H1 (cell line): ENCODE measurements around the gene SPPL3. TPM values are rescaled to one million over a fixed set of nuclear protein-coding genes. Genes with fewer than 3 reads are reported as not detected.

ENCODE experiments used
- CTCF ChIA-PET: fragments of 300-600 bp; sonication (Branson Sonifier 250); formaldehyde crosslinking; loops from one replicate; lab custom pipeline; 2021; ENCODE audit not compliant: partially characterized antibody; lab: Charles Lee
- POLR2A ChIA-PET: fragments of 300-600 bp; sonication (Branson Sonifier 250); formaldehyde crosslinking; loops from one replicate; lab custom pipeline; 2021; ENCODE audit warnings: inconsistent platforms; ENCODE audit not compliant: partially characterized antibody; lab: Charles Lee
- DNase-seq, 2 experiments: peaks; one replicate each; pipeline versions ENCODE4 v3.0.0 to v3.0.0-alpha.2; 2010 to 2022; ENCODE audit warnings: low spot score in 2 of 2, low read depth in 1 of 2, mixed read lengths in 1 of 2
- FAIRE-seq: peaks from 2 replicates; lab custom pipeline; 2011; peaks lifted over from hg19 to GRCh38; lab: Jason Lieb, UNC
- H2AFZ ChIP-seq: 2 replicates; pipeline ENCODE4 v1.8.1; 2012; ENCODE audit warnings: low read length, inconsistent platforms
- H2AK5ac ChIP-seq: 2 replicates; pipeline ENCODE4 v1.6.1; 2013; ENCODE audit warnings: low read depth, low read length
- H2BK120ac ChIP-seq: replicated peaks from 2 replicates; pipeline ENCODE3; 2013; ENCODE audit warnings: low read depth, low read length, inconsistent platforms
- H2BK12ac ChIP-seq: 2 replicates; pipeline ENCODE4 v1.6.1; 2013; ENCODE audit warnings: low read depth, low read length
- H2BK15ac ChIP-seq: 2 replicates; pipeline ENCODE4 v1.6.1; 2013; ENCODE audit warnings: low read length
- H2BK20ac ChIP-seq: 2 replicates; pipeline ENCODE4 v1.6.1; 2013; ENCODE audit warnings: low read length
- H2BK5ac ChIP-seq: 2 replicates; pipeline ENCODE4 v1.6.1; 2013; ENCODE audit warnings: low read depth, low read length
- H3K14ac ChIP-seq: 2 replicates; pipeline ENCODE4 v1.6.1; 2013; ENCODE audit warnings: inconsistent platforms; ENCODE audit not compliant: insufficient read length
- H3K18ac ChIP-seq: 2 replicates; pipeline ENCODE4 v1.6.1; 2013; ENCODE audit warnings: low read length; ENCODE audit errors: extremely low read depth
- H3K23ac ChIP-seq: 2 replicates; pipeline ENCODE4 v1.6.1; 2013; ENCODE audit warnings: inconsistent platforms; ENCODE audit not compliant: insufficient read length
- H3K23me2 ChIP-seq: 2 replicates; pipeline ENCODE4 v1.6.1; 2013; ENCODE audit warnings: low read depth, low read length
- H3K27ac ChIP-seq: 2 replicates; pipeline ENCODE4 v1.6.1; 2011; ENCODE audit warnings: low read depth, low read length, inconsistent platforms
- H3K27me3 ChIP-seq, 4 experiments: replicated peaks in 1 of 4; 1 replicate in 1 of 4; 2 replicates in 3 of 4; pipeline versions ENCODE4 v1.6.1 to v1.8.1; 2011 to 2013; ENCODE audit warnings: low read length in 3 of 4, mild to moderate bottlenecking in 3 of 4, inconsistent platforms in 2 of 4, mixed read lengths in 2 of 4, moderate library complexity in 1 of 4; ENCODE audit not compliant: control insufficient read depth in 3 of 4, insufficient read depth in 3 of 4; ENCODE audit errors: extremely low read depth in 1 of 4
- H3K36me3 ChIP-seq, 4 experiments: 2 replicates each; pipeline versions ENCODE4 v1.6.1 to v1.8.1; 2011 to 2013; ENCODE audit warnings: mild to moderate bottlenecking in 4 of 4, low read length in 3 of 4, moderate library complexity in 2 of 4, control low read depth in 1 of 4, inconsistent platforms in 1 of 4; ENCODE audit not compliant: insufficient read depth in 4 of 4, control insufficient read depth in 2 of 4
- H3K4ac ChIP-seq: replicated peaks from 2 replicates; pipeline ENCODE3; 2013; ENCODE audit warnings: low read length, low read depth, mixed read lengths, inconsistent platforms; ENCODE audit not compliant: insufficient read length
- H3K4me1 ChIP-seq, 4 experiments: replicated peaks in 1 of 4; 1 replicate in 1 of 4; 2 replicates in 3 of 4; pipeline versions ENCODE4 v1.6.1 to v1.8.1; 2011 to 2013; ENCODE audit warnings: low read length in 3 of 4, inconsistent platforms in 2 of 4, mixed read lengths in 1 of 4; ENCODE audit not compliant: insufficient read depth in 4 of 4, control insufficient read depth in 3 of 4
- H3K4me2 ChIP-seq, 2 experiments: 2 replicates each; pipeline versions ENCODE4 v1.6.1 to v1.8.1; 2011 to 2013; ENCODE audit warnings: low read depth in 2 of 2, low read length in 2 of 2, control low read depth in 1 of 2, inconsistent platforms in 1 of 2, mild to moderate bottlenecking in 1 of 2; ENCODE audit not compliant: insufficient read depth in 1 of 2
- H3K4me3 ChIP-seq, 4 experiments: fragments of 200-600, 300-600 bp in 1 of 4; sonication (generic), shearing (Covaris generic), sonication (Bioruptor Twin) in 1 of 4; 2 replicates each; pipeline versions ENCODE4 v1.5.1 to v1.8.1; 2011 to 2016; ENCODE audit warnings: low read length in 4 of 4, low read depth in 3 of 4, control low read depth in 2 of 4, inconsistent platforms in 2 of 4, mild to moderate bottlenecking in 2 of 4, mixed read lengths in 1 of 4, moderate library complexity in 1 of 4; ENCODE audit not compliant: insufficient read depth in 2 of 4; ENCODE audit errors: extremely low read depth in 1 of 4
- H3K56ac ChIP-seq: replicated peaks from 2 replicates; pipeline ENCODE3; 2013; ENCODE audit warnings: low read depth, mild to moderate bottlenecking, mixed read lengths, low read length, inconsistent platforms; ENCODE audit not compliant: insufficient read length
- H3K79me1 ChIP-seq: 2 replicates; pipeline ENCODE4 v1.6.1; 2013; ENCODE audit warnings: low read depth, low read length, control low read depth
- H3K79me2 ChIP-seq, 2 experiments: 2 replicates each; pipeline versions ENCODE4 v1.6.1 to v1.8.1; 2012 to 2013; ENCODE audit warnings: low read length in 2 of 2, mild to moderate bottlenecking in 2 of 2, inconsistent platforms in 1 of 2; ENCODE audit not compliant: insufficient read depth in 2 of 2, control insufficient read depth in 1 of 2
- H3K9ac ChIP-seq, 4 experiments: replicated peaks in 1 of 4; 1 replicate in 1 of 4; 2 replicates in 3 of 4; pipeline versions ENCODE4 v1.6.1 to v1.8.1; 2011 to 2013; ENCODE audit warnings: low read depth in 3 of 4, low read length in 3 of 4, control low read depth in 2 of 4, mild to moderate bottlenecking in 2 of 4, moderate library complexity in 2 of 4, inconsistent platforms in 1 of 4; ENCODE audit errors: extremely low read depth in 1 of 4
- H3K9me3 ChIP-seq, 2 experiments: 2 replicates each; pipeline versions ENCODE4 v1.6.1 to v1.8.1; 2012 to 2013; ENCODE audit warnings: mild to moderate bottlenecking in 2 of 2, moderate library complexity in 2 of 2, control low read depth in 1 of 2, inconsistent platforms in 1 of 2, low read depth in 1 of 2, low read length in 1 of 2, mixed read lengths in 1 of 2; ENCODE audit not compliant: insufficient read depth in 2 of 2
- H4K20me1 ChIP-seq, 2 experiments: replicated peaks in 1 of 2; 2 replicates each; pipeline versions ENCODE3 to v1.8.1; 2011 to 2013; ENCODE audit warnings: inconsistent platforms in 2 of 2, low read length in 2 of 2, mild to moderate bottlenecking in 1 of 2; ENCODE audit not compliant: insufficient read depth in 2 of 2, control insufficient read depth in 1 of 2
- H4K5ac ChIP-seq: 2 replicates; pipeline ENCODE4 v1.6.1; 2013; ENCODE audit warnings: low read length, low read depth, mixed read lengths, inconsistent platforms; ENCODE audit not compliant: insufficient read length
- H4K8ac ChIP-seq: 2 replicates; pipeline ENCODE4 v1.8.0; 2013; ENCODE audit warnings: mild to moderate bottlenecking, moderate library complexity, low read length, inconsistent platforms; ENCODE audit not compliant: insufficient read depth; ENCODE audit errors: extremely low read depth
- H4K91ac ChIP-seq: replicated peaks from 2 replicates; pipeline ENCODE3; 2013; ENCODE audit warnings: low read length, mixed read lengths, inconsistent platforms; ENCODE audit not compliant: insufficient read length
- CREB1 ChIP-seq: IDR thresholded peaks from 2 replicates; pipeline ENCODE4 v1.6.1; 2012; ENCODE audit warnings: inconsistent platforms
- JUN ChIP-seq: IDR thresholded peaks from 2 replicates; pipeline ENCODE4 v1.6.1; 2011; ENCODE audit warnings: low read depth, mild to moderate bottlenecking, improper control_type of control experiment, low read length
- MAFK ChIP-seq: IDR thresholded peaks from 2 replicates; pipeline ENCODE4 v1.6.1; 2012; ENCODE audit warnings: low read depth, mild to moderate bottlenecking, improper control_type of control experiment, low read length
- RBBP5 ChIP-seq: IDR thresholded peaks from 2 replicates; pipeline ENCODE4 v1.7.1; 2012; ENCODE audit warnings: low read depth, mild to moderate bottlenecking, inconsistent platforms, low read length, moderate library complexity, borderline replicate concordance
- SRF ChIP-seq: IDR thresholded peaks from 2 replicates; pipeline ENCODE4 v1.6.1; 2011; ENCODE audit warnings: mild to moderate bottlenecking, low read depth, low read length, moderate library complexity
- WGBS, 2 experiments: shearing (Covaris generic) in 1 of 2; methylation state at CpG; one replicate each; pipeline versions ENCODE4 v1.1.6 to v1.1.7; 2013 to 2015; ENCODE audit warnings: low lambda C conversion rate in 2 of 2, mixed read lengths in 2 of 2, inconsistent platforms in 1 of 2, low coverage in 1 of 2, missing lambda C conversion rate in 1 of 2; ENCODE audit not compliant: insufficient replicate concordance in 2 of 2, insufficient coverage in 1 of 2, insufficient read length in 1 of 2; ENCODE audit errors: extremely low coverage in 1 of 2, missing lambda C conversion rate in 1 of 2; 5-methylcytosine and 5-hydroxymethylcytosine counted together
- polyA plus RNA-seq, 7 experiments: library from polyadenylated mRNA; depleted of rRNA in 3 of 7; stranded (reverse) in 5 of 7; unstranded in 2 of 7; fragments of >200 nt in 5 of 7; fragments of 200-250 nt in 2 of 7; gene quantifications; 1 replicate in 5 of 7; 2 replicates in 1 of 7; 4 replicates in 1 of 7; pipeline versions ENCODE4 v1.2.1 to v1.2.3, GENCODE V29; 2011 to 2013; ENCODE audit warnings: missing spikeins in 2 of 7, mixed read lengths in 2 of 7
- total RNA-seq: library from RNA; stranded (reverse); fragmentation: NEBNext Ultra II Directional; extraction: Animal tissue kit (Norgen Biotek cat#: 25700); gene quantifications from 2 replicates; pipeline ENCODE4 v1.2.1, GENCODE V29; 2021
- TF ChIP-seq, protein P1 (sequence below): IDR thresholded peaks from 2 replicates; pipeline ENCODE4 v1.6.1; 2012; ENCODE audit warnings: inconsistent platforms

The SPPL3 gene
- total and polyA plus RNA-seq, 2 of the 8 experiments (the other 6 are each of a cell fraction or from before 2014, with no cell fraction given): 27.3 to 48.4 TPM

- H2BK12ac ChIP-seq: no peak overlapping the region
- H3K4me3 ChIP-seq: no peak overlapping the region
- H2BK15ac ChIP-seq: no peak overlapping the region
- ChIA-PET CTCF (interaction anchor here (0.9 to 2.2 kb wide), 10 partner anchors 13 to 138 kb away, joined by 3 to 9 read pairs (median 3); partner anchors contain the start of gene POP5), POLR2A (interaction anchor here (1.2 to 1.5 kb wide), 3 partner anchors 30 to 140 kb away, joined by 3 read pairs; no protein-coding TSS in a partner anchor)
- H3K23ac ChIP-seq: no peak overlapping the region
- H3K4me1 ChIP-seq: peaks cover 0 to under 1% (median 0%) of the 10 kb centered on the region in 4 experiments; a peak in 1 of 7 replicates
- no peak overlapping the region for H3K56ac ChIP-seq
- H2BK5ac ChIP-seq: no peak overlapping the region
- H3K9me3 ChIP-seq: no peaks in the 10 kb centered on the region
- H4K5ac ChIP-seq: no peak overlapping the region
- no peak overlapping the region for H3K27ac ChIP-seq
- no peak overlapping the region for H4K8ac ChIP-seq
- no peak overlapping the region for H2AK5ac ChIP-seq
- H3K23me2 ChIP-seq: no peaks in the 10 kb centered on the region
- no peak overlapping the region for H2AFZ ChIP-seq
- no peak for TF ChIP-seq JUN
- no peak for TF ChIP-seq RBBP5
- no peak for TF ChIP-seq MAFK
- TF ChIP-seq SRF: no peak
- no peak for TF ChIP-seq CREB1
- TF ChIP-seq, protein P1, sequence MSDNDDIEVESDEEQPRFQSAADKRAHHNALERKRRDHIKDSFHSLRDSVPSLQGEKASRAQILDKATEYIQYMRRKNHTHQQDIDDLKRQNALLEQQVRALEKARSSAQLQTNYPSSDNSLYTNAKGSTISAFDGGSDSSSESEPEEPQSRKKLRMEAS: no peak
- H4K20me1 ChIP-seq: peaks cover 0 to 8% of the 10 kb centered on the region in 2 experiments
- no peak overlapping the region for H2BK120ac ChIP-seq
- no peak overlapping the region for H3K14ac ChIP-seq
- H3K79me1 ChIP-seq: 0 out of 2 replicates have a peak, but pooled peaks cover 5% of the 10 kb centered on the region
- no peak overlapping the region for H2BK20ac ChIP-seq
- H3K27me3 ChIP-seq: no peaks in the 10 kb centered on the region
- no peak overlapping the region for H3K4me2 ChIP-seq
- H3K18ac ChIP-seq: no peak overlapping the region
- no peak for DNase-seq
- H3K79me2 ChIP-seq: peaks cover 0 to 3% of the 10 kb centered on the region in 2 experiments; a peak in 1 of 4 replicates
- FAIRE-seq: no peak
- H3K9ac ChIP-seq: no peak overlapping the region
- no peak overlapping the region for H3K4ac ChIP-seq
- H3K36me3 ChIP-seq: peaks cover 42 to 79% (median 69%) of the 10 kb centered on the region in 4 experiments
- no peak overlapping the region for H4K91ac ChIP-seq
- 93% methylated on average over 11 of the region's 11 CpGs; no CpG with 5 or more reads in 1 of the 2 experiments for WGBS, 2 experiments
Observed at GRCh38 chr12:120719496-120720233, 184.5 kb downstream of the SPPL3 start.
